AG04449 (cell line): ENCODE results near the gene ARG2.

Experiments used
- CTCF ChIA-PET: fragments of 350-600 bp; formaldehyde crosslinking; extraction: SDS; loops from one replicate; lab custom pipeline; 2021; ENCODE audit warnings: antibody characterized with exemption; lab: Yijun Ruan, JAX
- POLR2A ChIA-PET: fragments of 400-600, 350-600 bp; formaldehyde crosslinking; extraction: SDS; loops from one replicate; lab custom pipeline; 2020; ENCODE audit warnings: antibody characterized with exemption, inconsistent platforms; lab: Yijun Ruan, JAX
- DNase-seq: peaks from one replicate; pipeline ENCODE4 v3.0.0-alpha.2; 2010; ENCODE audit warnings: low read depth, low spot score
- H3K4me3 ChIP-seq: 2 replicates; pipeline ENCODE4 v1.5.1; 2011; ENCODE audit warnings: low read depth, mild to moderate bottlenecking, control low read depth, low read length
- TF ChIP-seq, protein P1 (sequence below): IDR thresholded peaks from one replicate; pipeline ENCODE4 v1.5.1; 2011; ENCODE audit warnings: mild to moderate bottlenecking, moderate library complexity, low read length, control low read depth, inconsistent platforms; ENCODE audit not compliant: insufficient read depth; ENCODE audit errors: missing control alignments

Gene ARG2

DNA sequence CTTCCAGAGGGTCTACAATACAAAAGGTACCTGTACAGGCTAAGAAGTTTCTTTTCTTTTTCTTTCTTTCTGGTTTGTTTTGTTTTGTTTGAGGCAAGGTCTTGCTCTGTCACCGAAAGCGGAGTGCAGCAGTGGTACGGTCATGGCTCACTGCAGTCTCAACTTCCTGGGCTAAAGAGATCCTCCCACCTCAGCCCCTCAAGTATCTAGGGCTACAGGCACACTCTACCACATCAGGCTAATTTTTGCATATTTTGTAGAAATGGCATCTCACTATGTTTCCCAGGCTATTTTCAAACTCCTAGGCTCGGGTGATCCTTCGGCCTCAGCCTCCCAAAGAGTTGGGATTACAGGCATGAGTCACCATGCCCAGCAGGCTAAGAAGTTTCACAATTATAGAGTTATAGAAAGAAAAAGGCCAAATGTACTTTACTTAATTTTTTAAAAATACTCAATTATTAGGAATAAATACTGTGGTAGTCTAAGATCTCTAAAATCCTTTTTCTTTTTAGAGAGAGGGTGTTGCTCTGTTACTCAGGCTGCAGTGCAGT, 16.6 kb upstream of the ARG2 start:
- TF ChIP-seq, protein P1, sequence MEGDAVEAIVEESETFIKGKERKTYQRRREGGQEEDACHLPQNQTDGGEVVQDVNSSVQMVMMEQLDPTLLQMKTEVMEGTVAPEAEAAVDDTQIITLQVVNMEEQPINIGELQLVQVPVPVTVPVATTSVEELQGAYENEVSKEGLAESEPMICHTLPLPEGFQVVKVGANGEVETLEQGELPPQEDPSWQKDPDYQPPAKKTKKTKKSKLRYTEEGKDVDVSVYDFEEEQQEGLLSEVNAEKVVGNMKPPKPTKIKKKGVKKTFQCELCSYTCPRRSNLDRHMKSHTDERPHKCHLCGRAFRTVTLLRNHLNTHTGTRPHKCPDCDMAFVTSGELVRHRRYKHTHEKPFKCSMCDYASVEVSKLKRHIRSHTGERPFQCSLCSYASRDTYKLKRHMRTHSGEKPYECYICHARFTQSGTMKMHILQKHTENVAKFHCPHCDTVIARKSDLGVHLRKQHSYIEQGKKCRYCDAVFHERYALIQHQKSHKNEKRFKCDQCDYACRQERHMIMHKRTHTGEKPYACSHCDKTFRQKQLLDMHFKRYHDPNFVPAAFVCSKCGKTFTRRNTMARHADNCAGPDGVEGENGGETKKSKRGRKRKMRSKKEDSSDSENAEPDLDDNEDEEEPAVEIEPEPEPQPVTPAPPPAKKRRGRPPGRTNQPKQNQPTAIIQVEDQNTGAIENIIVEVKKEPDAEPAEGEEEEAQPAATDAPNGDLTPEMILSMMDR = no peak
- ChIA-PET CTCF (interaction anchor here (1.0 to 1.1 kb wide), 2 partner anchors 64 to 176 kb away, joined by 5 to 7 read pairs; no protein-coding TSS in a partner anchor), POLR2A (no interaction called here)
- no peak for DNase-seq
- H3K4me3 ChIP-seq = no peak overlapping the region

GRCh38 chr14:67607646-67608045, 12.1 kb upstream of the ARG2 start:
- DNase-seq = no peak
- ChIA-PET POLR2A (no interaction called here), CTCF (interaction anchor here (1.0 to 4.5 kb wide), 4 partner anchors 11 to 97 kb away, joined by 6 to 26 read pairs (median 18); no protein-coding TSS in a partner anchor)
- H3K4me3 ChIP-seq = no peak overlapping the region
- TF ChIP-seq, protein P1 = no peak

DNA sequence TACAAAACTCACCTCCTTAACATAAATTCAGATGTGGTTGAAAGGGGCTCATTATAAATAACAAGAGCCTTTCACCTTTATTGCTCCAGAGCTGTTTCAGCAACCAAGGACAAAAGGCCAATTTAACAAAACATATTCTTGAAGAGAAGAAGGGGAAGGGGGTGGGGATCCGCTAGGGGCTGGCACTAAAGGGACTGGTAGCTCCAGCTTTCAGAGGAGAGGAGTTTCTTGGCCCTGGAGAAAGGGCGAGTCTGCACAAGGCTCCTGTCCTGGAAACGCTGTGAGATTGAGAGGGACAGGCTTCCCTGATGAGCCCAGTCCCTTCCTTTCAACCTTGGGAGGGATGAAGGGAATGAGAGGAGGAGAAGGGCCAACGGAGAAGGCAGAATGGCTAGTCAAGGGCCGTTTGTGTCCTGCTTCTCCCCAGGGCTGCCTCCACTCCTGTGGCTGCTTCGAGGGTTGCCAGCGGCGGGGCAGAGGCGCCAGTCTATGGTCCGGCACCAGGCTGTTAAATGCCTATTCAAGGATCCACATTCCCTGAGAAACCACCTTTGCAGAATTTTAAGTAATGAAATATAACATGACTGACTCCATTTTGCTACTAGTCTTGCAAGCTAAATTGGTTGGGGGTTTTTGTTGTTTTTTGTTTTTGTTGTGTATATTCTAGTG, 9.9 kb upstream of the ARG2 start:
- DNase-seq = no peak
- ChIA-PET CTCF (interaction anchor here (1.0 to 7.2 kb wide), 7 partner anchors 9 to 95 kb away, joined by 3 to 72 read pairs (median 5); partner anchors contain the start of gene PIGH), POLR2A (no interaction called here)
- no peak overlapping the region for H3K4me3 ChIP-seq
- TF ChIP-seq, protein P1 = no peak

DNA sequence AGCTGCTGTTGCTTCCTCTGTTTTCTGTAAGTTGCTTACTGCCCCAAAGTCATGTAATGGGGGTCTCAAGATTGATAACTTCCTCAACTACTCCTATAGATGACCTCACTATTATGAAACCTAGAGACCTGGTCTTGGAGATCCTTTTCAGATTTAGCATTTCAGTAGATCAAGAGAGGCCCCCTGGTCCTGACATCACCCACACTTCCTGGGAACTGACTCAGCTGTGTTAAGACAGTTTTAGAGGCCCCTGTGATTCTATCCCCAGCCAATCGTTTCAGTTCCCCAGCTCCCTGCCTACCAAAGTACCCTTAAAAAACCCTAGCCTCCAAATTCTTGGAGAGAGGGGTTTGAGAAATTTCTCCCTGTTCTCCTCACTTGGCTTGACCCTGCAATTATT, 9.2 kb upstream of the ARG2 start:
- CTCF ChIA-PET = interaction anchor here (1.0 to 7.2 kb wide), 5 partner anchors 10 to 57 kb away, joined by 3 to 72 read pairs (median 5); partner anchors contain the start of gene PIGH
- no peak overlapping the region for H3K4me3 ChIP-seq
- POLR2A ChIA-PET = no interaction called here
- DNase-seq = no peak
- TF ChIP-seq, protein P1 = no peak

GRCh38 chr14:67618617-67619063, 1.1 kb upstream of the ARG2 start:
- DNase-seq = peak; percentile 44
- POLR2A ChIA-PET = no interaction called here
- TF ChIP-seq, protein P1 = peak; percentile 50
- CTCF ChIA-PET = interaction anchor here (0.7 to 8.4 kb wide), 31 partner anchors 8 to 212 kb away, joined by 3 to 269 read pairs (median 7); partner anchors contain the start of genes PIGH, RDH11, RDH12 and VTI1B
- no peak overlapping the region for H3K4me3 ChIP-seq

DNA sequence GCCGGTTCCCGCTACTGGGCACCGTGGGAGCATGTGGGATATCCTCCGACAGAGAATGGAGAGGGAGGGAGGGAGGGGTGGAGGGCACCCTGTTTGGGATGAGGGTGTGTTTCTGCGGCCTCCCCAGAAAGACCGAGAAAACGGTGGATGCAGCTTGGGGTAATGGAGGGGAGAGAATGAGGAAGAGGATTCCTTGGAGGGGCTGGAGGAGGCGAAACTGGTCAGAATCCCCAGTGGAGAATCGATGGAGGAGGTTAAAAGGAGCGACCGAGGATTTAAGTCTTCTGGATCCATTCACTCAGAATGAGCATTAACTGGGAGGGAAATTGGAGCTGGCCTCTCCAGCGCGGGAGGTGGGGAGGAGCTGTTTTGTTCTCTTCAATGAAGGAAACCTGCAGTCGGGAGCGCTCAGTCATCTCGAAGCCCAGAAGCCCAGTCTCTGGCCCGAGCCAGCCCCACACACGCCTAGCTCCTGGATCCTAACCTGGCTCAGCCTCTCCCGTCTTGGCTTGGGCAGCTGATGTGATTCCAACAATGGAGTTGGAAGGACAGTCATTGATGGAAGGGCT, 581 bp downstream of the ARG2 start:
- POLR2A ChIA-PET = no interaction called here
- TF ChIP-seq, protein P1 = no peak
- no peak for DNase-seq
- H3K4me3 ChIP-seq = peak overlapping the region; percentile 71
- CTCF ChIA-PET = interaction anchor here (0.8 to 8.4 kb wide), 16 partner anchors 8 to 193 kb away, joined by 3 to 269 read pairs (median 4); partner anchors contain the start of gene RDH11
